K562 (cell line): ENCODE results near the gene PLCB3. TPM values are rescaled to one million over a fixed set of nuclear protein-coding genes. Genes with fewer than 3 reads are reported as not detected.
A peak's percentile ranks its signal among the peaks of the same experiment; 100 is the strongest.

Experiments used
- BCOR ChIP-seq: fragments of 450-650 bp; IDR thresholded peaks from 2 replicates; pipeline ENCODE4 v1.6.1; 2016
- CBFA2T2 ChIP-seq: fragments of 450-650 bp; conservative IDR thresholded peaks from 2 replicates; pipeline ENCODE4 v1.6.1; 2017; ENCODE audit warnings: mild to moderate bottlenecking
- CBFA2T3 ChIP-seq: fragments of 450-650 bp; IDR thresholded peaks from 2 replicates; pipeline ENCODE4 v1.6.1; 2017
- DPF2 ChIP-seq: fragments of 450-650 bp; IDR thresholded peaks from 2 replicates; pipeline ENCODE4 v1.6.1; 2016
- ESRRA ChIP-seq: fragments of 450-650 bp; IDR thresholded peaks from 2 replicates; pipeline ENCODE4 v1.6.1; 2014; ENCODE audit warnings: low read depth, mild to moderate bottlenecking, moderate library complexity, borderline replicate concordance
- FIP1L1 ChIP-seq: fragments of 200-400 bp; formaldehyde crosslinking; IDR thresholded peaks from 2 replicates; pipeline ENCODE4 v1.6.1; 2018; ENCODE audit warnings: mild to moderate bottlenecking, low read depth, low read length; ENCODE audit not compliant: poor library complexity, severe bottlenecking
- HDAC1 ChIP-seq, 2 experiments: fragments of 450-650 bp; IDR thresholded peaks; 2 replicates each; pipeline ENCODE4 v1.6.1; 2016 to 2017; ENCODE audit warnings: inconsistent platforms in 1 of 2, mild to moderate bottlenecking in 1 of 2, moderate library complexity in 1 of 2
- MTA2 ChIP-seq: fragments of 450-650 bp; IDR thresholded peaks from 2 replicates; pipeline ENCODE4 v1.6.1; 2016; ENCODE audit warnings: low read depth
- MYBL2 ChIP-seq, 2 experiments: fragments of 450-650 bp in 1 of 2; sonication (generic) in 1 of 2; formaldehyde crosslinking in 1 of 2; IDR thresholded peaks; 2 replicates each; pipeline versions ENCODE4 v1.6.1 to v1.8.1; 2017 to 2022; ENCODE audit warnings: borderline replicate concordance in 1 of 2, inconsistent platforms in 1 of 2, low read depth in 1 of 2, mild to moderate bottlenecking in 1 of 2, missing genetic modification reagents in 1 of 2, moderate library complexity in 1 of 2
- NR2C1 ChIP-seq, 2 experiments: fragments of 450-650 bp; IDR thresholded peaks; 2 replicates each; pipeline ENCODE4 v1.6.1; 2017; ENCODE audit warnings: mild to moderate bottlenecking in 2 of 2, antibody characterized with exemption in 1 of 2, inconsistent platforms in 1 of 2, missing compliant biosample characterization in 1 of 2, missing genetic modification characterization in 1 of 2
- OTX1 ChIP-seq: fragments of 450-650 bp; formaldehyde crosslinking; IDR thresholded peaks from 2 replicates; pipeline ENCODE4 v1.4.0; 2022; ENCODE audit warnings: mild to moderate bottlenecking
- PCBP2 ChIP-seq: fragments of 200-400 bp; formaldehyde crosslinking; IDR thresholded peaks from 2 replicates; pipeline ENCODE4 v1.6.1; 2018; ENCODE audit warnings: low read length, low read depth, mild to moderate bottlenecking, moderate library complexity; ENCODE audit not compliant: poor library complexity, severe bottlenecking
- RAD51 ChIP-seq: fragments of 450-650 bp; IDR thresholded peaks from 2 replicates; pipeline ENCODE4 v1.7.1; 2016; ENCODE audit warnings: low read depth, mild to moderate bottlenecking, borderline replicate concordance
- RBM14 ChIP-seq: fragments of 200-400 bp; formaldehyde crosslinking; IDR thresholded peaks from 2 replicates; pipeline ENCODE4 v1.6.1; 2018; ENCODE audit warnings: low read depth, mild to moderate bottlenecking, low read length, moderate library complexity, borderline replicate concordance; ENCODE audit not compliant: insufficient read depth
- RCOR1 ChIP-seq, 2 experiments: IDR thresholded peaks; 2 replicates each; pipeline ENCODE4 v1.6.1; 2012; ENCODE audit warnings: low read depth in 2 of 2, low read length in 2 of 2, borderline replicate concordance in 1 of 2, improper control_type of control experiment in 1 of 2
- SIN3B ChIP-seq: fragments of 450-650 bp; IDR thresholded peaks from 2 replicates; pipeline ENCODE4 v1.6.1; 2017; ENCODE audit warnings: low read depth, mild to moderate bottlenecking, moderate library complexity
- SP1 ChIP-seq: sonication (generic); formaldehyde crosslinking; IDR thresholded peaks from 2 replicates; pipeline ENCODE4 v1.8.1; 2022; ENCODE audit warnings: mild to moderate bottlenecking, missing genetic modification reagents
- SP2 ChIP-seq: IDR thresholded peaks from 2 replicates; pipeline ENCODE4 v1.6.1; 2011; ENCODE audit warnings: mild to moderate bottlenecking, low read depth, low read length, moderate library complexity; ENCODE audit not compliant: poor library complexity, severe bottlenecking; ENCODE audit errors: extremely low read depth
- STAG1 ChIP-seq: sonication (generic); formaldehyde crosslinking; IDR thresholded peaks from 2 replicates; pipeline ENCODE4 v1.5.0; 2020; ENCODE audit warnings: missing genetic modification reagents, borderline replicate concordance
- TCF3 ChIP-seq: sonication (generic); formaldehyde crosslinking; IDR thresholded peaks from 2 replicates; pipeline ENCODE4 v1.4.0; 2020; ENCODE audit warnings: mild to moderate bottlenecking, missing genetic modification reagents
- TCFL5 ChIP-seq: fragments of 250-450 bp; sonication (Bioruptor Pico); conservative IDR thresholded peaks from 2 replicates; pipeline ENCODE4 v1.6.1; 2021; ENCODE audit warnings: mild to moderate bottlenecking, moderate library complexity, matching md5 sums
- ZBTB7A ChIP-seq: IDR thresholded peaks from 2 replicates; pipeline ENCODE4 v1.6.1; 2011; ENCODE audit warnings: low read depth, mild to moderate bottlenecking, low read length, moderate library complexity, borderline replicate concordance; ENCODE audit not compliant: control insufficient read depth
- ZNF24 ChIP-seq: fragments of 450-650 bp; IDR thresholded peaks from 2 replicates; pipeline ENCODE4 v1.6.1; 2016
- polyA plus RNA-seq, 8 experiments: library from polyadenylated mRNA; depleted of rRNA in 4 of 8; stranded (reverse) in 5 of 8; unstranded in 3 of 8; fragments of >200 nt; fragmentation: Nextera tagmentation in 2 of 8; fragmentation: Illumina TruSeq in 1 of 8; extraction: Ambion mirVana in 2 of 8; extraction: Trizol in 1 of 8; gene quantifications; 2 replicates each; pipeline versions ENCODE4 v1.2.1 to v1.2.3, GENCODE V29; 2011 to 2014; ENCODE audit warnings: inconsistent platforms in 1 of 8, missing spikeins in 1 of 8
- total RNA-seq, 7 experiments: library from RNA; depleted of rRNA in 6 of 7; stranded (reverse); fragments of >200 nt in 6 of 7; fragmentation: Illumina TruSeq in 2 of 7; extraction: Trizol in 2 of 7; gene quantifications; 2 replicates each; pipeline versions ENCODE4 v1.2.1 to v1.2.3, GENCODE V29; 2011 to 2021; ENCODE audit warnings: low replicate concordance in 1 of 7

Gene PLCB3
- total and polyA plus RNA-seq, 9 of the 15 experiments (the other 6 are each of a cell fraction or from before 2014, with no cell fraction given), result 0.31 to 44.8 (median 14.6) TPM

DNA sequence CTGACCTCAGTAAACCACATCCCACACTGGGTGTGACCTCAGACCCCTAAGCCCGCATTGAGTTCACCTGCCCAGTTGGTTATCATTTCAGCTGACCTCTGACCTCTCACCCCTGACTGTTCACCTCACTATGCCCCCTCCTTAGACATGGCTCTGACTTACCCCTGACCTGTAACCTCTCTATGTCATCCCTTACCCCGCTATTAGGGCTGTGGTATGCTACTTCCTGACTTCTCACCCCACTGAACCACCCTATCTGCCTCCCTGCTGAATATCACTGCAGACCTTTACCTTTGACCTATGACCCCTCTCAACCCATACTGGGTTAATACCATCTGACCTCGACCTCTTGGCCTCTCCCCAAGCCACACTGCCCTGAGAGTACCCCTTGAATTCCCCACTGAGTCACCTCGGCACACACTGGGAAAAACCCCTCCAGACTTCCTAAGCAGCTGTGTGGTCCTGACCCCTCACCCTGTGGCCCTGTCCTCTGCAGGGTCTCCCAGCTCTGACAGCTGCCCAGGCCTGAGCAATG is 8.3 kb downstream of the PLCB3 start (continued):
- TF ChIP-seq TCFL5 (CRISPR knock-in tag) (no peak), CBFA2T2 (peak; percentile 9; the same call in 1 of the 2 replicates), NR2C1 (IDR thresholded peaks at IDR 0.05) (peak; percentile 99), NR2C1 (tag; IDR thresholded peaks at IDR 0.05) (peak; percentile 98), RAD51 (no peak), MYBL2 (IDR thresholded peaks at IDR 0.05; ENCODE audit: low read depth) (no peak), MYBL2 (CRISPR knock-in tag; IDR thresholded peaks at IDR 0.05; ENCODE audit: borderline replicate concordance) (no peak), ZBTB7A (0 out of 2 replicates have a peak, but pooled peaks have one; percentile 29), SIN3B (no peak), RCOR1 (IDR thresholded peaks at IDR 0.05; ENCODE audit: borderline replicate concordance in 1 of 2, low read depth in 2 of 2, low read length in 2 of 2) (0 out of 4 replicates have a peak, but pooled peaks of 1 of the 2 experiments have one; percentile 5), ZNF24 (no peak), ESRRA (peak; percentile 75), HDAC1 (IDR thresholded peaks at IDR 0.05) (peak in 1 of 2 experiments; percentile 35; a peak in 1 of 4 replicates), FIP1L1 (no peak), RBM14 (no peak), OTX1 (CRISPR knock-in tag) (no peak), MTA2 (peak; percentile 69), CBFA2T3 (peak; percentile 52; the same call in 1 of the 2 replicates), DPF2 (no peak), PCBP2 (no peak), TCF3 (CRISPR knock-in tag) (0 out of 2 replicates have a peak, but pooled peaks have one; percentile 5), SP2 (no peak), STAG1 (CRISPR knock-in tag) (no peak), SP1 (no peak), BCOR (no peak)
